GM23248 (cell line): Measurements from ENCODE around the gene WNK2.

Source experiments
- EZH2 ChIP-seq: fragments of 200-600 bp; sonication (generic); IDR thresholded peaks from 2 replicates; pipeline ENCODE4 v1.6.1; 2018; ENCODE audit warnings: antibody characterized with exemption, mild to moderate bottlenecking; ENCODE audit not compliant: insufficient read depth, poor library complexity, severe bottlenecking
- EZH2phosphoT487 ChIP-seq: fragments of 200-600 bp; sonication (generic); IDR thresholded peaks from 2 replicates; pipeline ENCODE4 v1.6.1; 2018; ENCODE audit warnings: antibody characterized with exemption, moderate library complexity, mild to moderate bottlenecking, low read depth; ENCODE audit not compliant: insufficient read depth

DNA sequence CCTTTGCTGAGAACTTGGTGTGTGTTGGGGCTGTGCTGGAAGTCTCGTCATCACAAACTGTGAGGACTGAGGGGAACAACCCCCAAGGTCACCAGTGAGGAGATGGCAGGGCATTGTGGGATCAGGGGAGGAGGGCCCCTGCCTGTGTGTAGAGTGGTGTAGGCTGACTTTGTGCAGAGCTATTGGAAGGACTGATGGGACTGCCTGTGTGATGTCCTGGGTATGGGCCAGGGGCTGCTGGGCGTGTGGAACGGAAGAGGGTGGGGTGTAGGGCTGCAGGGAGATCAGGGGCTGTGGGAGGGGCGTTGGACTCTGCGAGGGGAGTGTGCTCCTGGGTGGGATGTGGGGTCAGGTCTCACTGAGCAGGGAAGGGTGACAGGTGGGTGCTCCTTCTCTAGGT is 3.6 kb downstream of the WNK2 start:
- TF ChIP-seq EZH2: no peak
- no peak for TF ChIP-seq EZH2phosphoT487
